H1 (cell line): ENCODE measurements around the gene HID1. TPM values are rescaled to one million over a fixed set of nuclear protein-coding genes. Genes with fewer than 3 reads are reported as not detected.
A peak's percentile ranks its signal among the peaks of the same experiment; 100 is the strongest.

ENCODE experiments used
- CTCF ChIA-PET: fragments of 300-600 bp; sonication (Branson Sonifier 250); formaldehyde crosslinking; loops from one replicate; lab custom pipeline; 2021; ENCODE audit not compliant: partially characterized antibody; lab: Charles Lee
- POLR2A ChIA-PET: fragments of 300-600 bp; sonication (Branson Sonifier 250); formaldehyde crosslinking; loops from one replicate; lab custom pipeline; 2021; ENCODE audit warnings: inconsistent platforms; ENCODE audit not compliant: partially characterized antibody; lab: Charles Lee
- DNase-seq, 2 experiments: peaks; one replicate each; pipeline versions ENCODE4 v3.0.0 to v3.0.0-alpha.2; 2010 to 2022; ENCODE audit warnings: low spot score in 2 of 2, low read depth in 1 of 2, mixed read lengths in 1 of 2
- FAIRE-seq: peaks from 2 replicates; lab custom pipeline; 2011; peaks lifted over from hg19 to GRCh38; lab: Jason Lieb, UNC
- H2AFZ ChIP-seq: 2 replicates; pipeline ENCODE4 v1.8.1; 2012; ENCODE audit warnings: low read length, inconsistent platforms
- H2AK5ac ChIP-seq: 2 replicates; pipeline ENCODE4 v1.6.1; 2013; ENCODE audit warnings: low read depth, low read length
- H2BK120ac ChIP-seq: replicated peaks from 2 replicates; pipeline ENCODE3; 2013; ENCODE audit warnings: low read depth, low read length, inconsistent platforms
- H2BK12ac ChIP-seq: 2 replicates; pipeline ENCODE4 v1.6.1; 2013; ENCODE audit warnings: low read depth, low read length
- H2BK15ac ChIP-seq: 2 replicates; pipeline ENCODE4 v1.6.1; 2013; ENCODE audit warnings: low read length
- H2BK20ac ChIP-seq: 2 replicates; pipeline ENCODE4 v1.6.1; 2013; ENCODE audit warnings: low read length
- H2BK5ac ChIP-seq: 2 replicates; pipeline ENCODE4 v1.6.1; 2013; ENCODE audit warnings: low read depth, low read length
- H3K14ac ChIP-seq: 2 replicates; pipeline ENCODE4 v1.6.1; 2013; ENCODE audit warnings: inconsistent platforms; ENCODE audit not compliant: insufficient read length
- H3K18ac ChIP-seq: 2 replicates; pipeline ENCODE4 v1.6.1; 2013; ENCODE audit warnings: low read length; ENCODE audit errors: extremely low read depth
- H3K23ac ChIP-seq: 2 replicates; pipeline ENCODE4 v1.6.1; 2013; ENCODE audit warnings: inconsistent platforms; ENCODE audit not compliant: insufficient read length
- H3K23me2 ChIP-seq: 2 replicates; pipeline ENCODE4 v1.6.1; 2013; ENCODE audit warnings: low read depth, low read length
- H3K27ac ChIP-seq: 2 replicates; pipeline ENCODE4 v1.6.1; 2011; ENCODE audit warnings: low read depth, low read length, inconsistent platforms
- H3K27me3 ChIP-seq, 4 experiments: replicated peaks in 1 of 4; 1 replicate in 1 of 4; 2 replicates in 3 of 4; pipeline versions ENCODE4 v1.6.1 to v1.8.1; 2011 to 2013; ENCODE audit warnings: low read length in 3 of 4, mild to moderate bottlenecking in 3 of 4, inconsistent platforms in 2 of 4, mixed read lengths in 2 of 4, moderate library complexity in 1 of 4; ENCODE audit not compliant: control insufficient read depth in 3 of 4, insufficient read depth in 3 of 4; ENCODE audit errors: extremely low read depth in 1 of 4
- H3K36me3 ChIP-seq, 4 experiments: 2 replicates each; pipeline versions ENCODE4 v1.6.1 to v1.8.1; 2011 to 2013; ENCODE audit warnings: mild to moderate bottlenecking in 4 of 4, low read length in 3 of 4, moderate library complexity in 2 of 4, control low read depth in 1 of 4, inconsistent platforms in 1 of 4; ENCODE audit not compliant: insufficient read depth in 4 of 4, control insufficient read depth in 2 of 4
- H3K4ac ChIP-seq: replicated peaks from 2 replicates; pipeline ENCODE3; 2013; ENCODE audit warnings: low read length, low read depth, mixed read lengths, inconsistent platforms; ENCODE audit not compliant: insufficient read length
- H3K4me1 ChIP-seq, 4 experiments: replicated peaks in 1 of 4; 1 replicate in 1 of 4; 2 replicates in 3 of 4; pipeline versions ENCODE4 v1.6.1 to v1.8.1; 2011 to 2013; ENCODE audit warnings: low read length in 3 of 4, inconsistent platforms in 2 of 4, mixed read lengths in 1 of 4; ENCODE audit not compliant: insufficient read depth in 4 of 4, control insufficient read depth in 3 of 4
- H3K4me2 ChIP-seq, 2 experiments: 2 replicates each; pipeline versions ENCODE4 v1.6.1 to v1.8.1; 2011 to 2013; ENCODE audit warnings: low read depth in 2 of 2, low read length in 2 of 2, control low read depth in 1 of 2, inconsistent platforms in 1 of 2, mild to moderate bottlenecking in 1 of 2; ENCODE audit not compliant: insufficient read depth in 1 of 2
- H3K4me3 ChIP-seq, 4 experiments: fragments of 200-600, 300-600 bp in 1 of 4; sonication (generic), shearing (Covaris generic), sonication (Bioruptor Twin) in 1 of 4; 2 replicates each; pipeline versions ENCODE4 v1.5.1 to v1.8.1; 2011 to 2016; ENCODE audit warnings: low read length in 4 of 4, low read depth in 3 of 4, control low read depth in 2 of 4, inconsistent platforms in 2 of 4, mild to moderate bottlenecking in 2 of 4, mixed read lengths in 1 of 4, moderate library complexity in 1 of 4; ENCODE audit not compliant: insufficient read depth in 2 of 4; ENCODE audit errors: extremely low read depth in 1 of 4
- H3K56ac ChIP-seq: replicated peaks from 2 replicates; pipeline ENCODE3; 2013; ENCODE audit warnings: low read depth, mild to moderate bottlenecking, mixed read lengths, low read length, inconsistent platforms; ENCODE audit not compliant: insufficient read length
- H3K79me1 ChIP-seq: 2 replicates; pipeline ENCODE4 v1.6.1; 2013; ENCODE audit warnings: low read depth, low read length, control low read depth
- H3K79me2 ChIP-seq, 2 experiments: 2 replicates each; pipeline versions ENCODE4 v1.6.1 to v1.8.1; 2012 to 2013; ENCODE audit warnings: low read length in 2 of 2, mild to moderate bottlenecking in 2 of 2, inconsistent platforms in 1 of 2; ENCODE audit not compliant: insufficient read depth in 2 of 2, control insufficient read depth in 1 of 2
- H3K9ac ChIP-seq, 4 experiments: replicated peaks in 1 of 4; 1 replicate in 1 of 4; 2 replicates in 3 of 4; pipeline versions ENCODE4 v1.6.1 to v1.8.1; 2011 to 2013; ENCODE audit warnings: low read depth in 3 of 4, low read length in 3 of 4, control low read depth in 2 of 4, mild to moderate bottlenecking in 2 of 4, moderate library complexity in 2 of 4, inconsistent platforms in 1 of 4; ENCODE audit errors: extremely low read depth in 1 of 4
- H3K9me3 ChIP-seq, 2 experiments: 2 replicates each; pipeline versions ENCODE4 v1.6.1 to v1.8.1; 2012 to 2013; ENCODE audit warnings: mild to moderate bottlenecking in 2 of 2, moderate library complexity in 2 of 2, control low read depth in 1 of 2, inconsistent platforms in 1 of 2, low read depth in 1 of 2, low read length in 1 of 2, mixed read lengths in 1 of 2; ENCODE audit not compliant: insufficient read depth in 2 of 2
- H4K20me1 ChIP-seq, 2 experiments: replicated peaks in 1 of 2; 2 replicates each; pipeline versions ENCODE3 to v1.8.1; 2011 to 2013; ENCODE audit warnings: inconsistent platforms in 2 of 2, low read length in 2 of 2, mild to moderate bottlenecking in 1 of 2; ENCODE audit not compliant: insufficient read depth in 2 of 2, control insufficient read depth in 1 of 2
- H4K5ac ChIP-seq: 2 replicates; pipeline ENCODE4 v1.6.1; 2013; ENCODE audit warnings: low read length, low read depth, mixed read lengths, inconsistent platforms; ENCODE audit not compliant: insufficient read length
- H4K8ac ChIP-seq: 2 replicates; pipeline ENCODE4 v1.8.0; 2013; ENCODE audit warnings: mild to moderate bottlenecking, moderate library complexity, low read length, inconsistent platforms; ENCODE audit not compliant: insufficient read depth; ENCODE audit errors: extremely low read depth
- H4K91ac ChIP-seq: replicated peaks from 2 replicates; pipeline ENCODE3; 2013; ENCODE audit warnings: low read length, mixed read lengths, inconsistent platforms; ENCODE audit not compliant: insufficient read length
- NANOG ChIP-seq: IDR thresholded peaks from 2 replicates; pipeline ENCODE4 v1.6.1; 2011; ENCODE audit warnings: low read length, low read depth, mild to moderate bottlenecking, inconsistent platforms; ENCODE audit not compliant: insufficient read depth, poor library complexity, severe bottlenecking
- WGBS, 2 experiments: shearing (Covaris generic) in 1 of 2; methylation state at CpG; one replicate each; pipeline versions ENCODE4 v1.1.6 to v1.1.7; 2013 to 2015; ENCODE audit warnings: low lambda C conversion rate in 2 of 2, mixed read lengths in 2 of 2, inconsistent platforms in 1 of 2, low coverage in 1 of 2, missing lambda C conversion rate in 1 of 2; ENCODE audit not compliant: insufficient replicate concordance in 2 of 2, insufficient coverage in 1 of 2, insufficient read length in 1 of 2; ENCODE audit errors: extremely low coverage in 1 of 2, missing lambda C conversion rate in 1 of 2; 5-methylcytosine and 5-hydroxymethylcytosine counted together
- polyA plus RNA-seq, 7 experiments: library from polyadenylated mRNA; depleted of rRNA in 3 of 7; stranded (reverse) in 5 of 7; unstranded in 2 of 7; fragments of >200 nt in 5 of 7; fragments of 200-250 nt in 2 of 7; gene quantifications; 1 replicate in 5 of 7; 2 replicates in 1 of 7; 4 replicates in 1 of 7; pipeline versions ENCODE4 v1.2.1 to v1.2.3, GENCODE V29; 2011 to 2013; ENCODE audit warnings: missing spikeins in 2 of 7, mixed read lengths in 2 of 7
- total RNA-seq: library from RNA; stranded (reverse); fragmentation: NEBNext Ultra II Directional; extraction: Animal tissue kit (Norgen Biotek cat#: 25700); gene quantifications from 2 replicates; pipeline ENCODE4 v1.2.1, GENCODE V29; 2021

Gene HID1
- total and polyA plus RNA-seq, 2 of the 8 experiments (the other 6 are each of a cell fraction or from before 2014, with no cell fraction given) = 15.1 to 25.9 TPM

DNA sequence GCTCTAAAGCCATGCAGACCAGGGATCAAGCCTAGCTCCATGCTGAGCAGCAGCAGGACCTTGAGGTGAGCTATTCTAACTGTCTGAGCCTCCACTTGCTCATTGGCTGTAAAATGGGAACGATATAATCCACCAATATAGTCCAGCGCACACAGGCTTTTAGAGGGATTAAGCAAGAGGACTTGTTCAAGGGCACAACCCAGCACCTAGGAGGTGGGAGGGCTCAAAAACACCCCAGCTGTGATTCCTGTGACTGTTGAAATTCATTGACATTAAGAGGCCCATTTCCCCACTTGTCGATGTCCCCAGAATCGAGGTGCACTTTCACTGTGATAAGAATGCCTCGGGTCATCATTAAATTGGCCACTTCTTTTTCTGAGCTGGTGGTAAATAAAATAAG, 53.7 kb downstream of the HID1 start:
- no peak overlapping the region for H2BK20ac ChIP-seq
- no peak overlapping the region for H2AK5ac ChIP-seq
- no peak overlapping the region for H3K4me3 ChIP-seq
- H2BK12ac ChIP-seq = peak overlapping the region; percentile 4; the same call in 1 of the 2 replicates
- no peaks in the 10 kb centered on the region; a peak in 1 of 8 replicates for H3K36me3 ChIP-seq
- H4K5ac ChIP-seq = no peak overlapping the region
- peaks cover 5% of the 10 kb centered on the region; the same call in 1 of the 2 replicates for H3K23me2 ChIP-seq
- TF ChIP-seq NANOG = no peak
- no peaks in the 10 kb centered on the region for H3K9me3 ChIP-seq
- H3K79me1 ChIP-seq = no peaks in the 10 kb centered on the region
- ChIA-PET POLR2A (interaction anchor here (0.8 kb wide), 1 partner anchor 142 kb away, joined by 3 read pairs; no protein-coding TSS in a partner anchor), CTCF (interaction anchor here (1.0 to 49.9 kb wide), 13 partner anchors 12 to 173 kb away, joined by 3 to 1072 read pairs (median 6); partner anchors contain the start of genes FADS6 and OTOP3)
- H2BK120ac ChIP-seq = no peak overlapping the region
- no peak overlapping the region for H3K4ac ChIP-seq
- DNase-seq (no peak), FAIRE-seq (no peak)
- 94% methylated on average over 5 of the region's 5 CpGs; no CpG with 5 or more reads in 1 of the 2 experiments for WGBS, 2 experiments
- H3K27me3 ChIP-seq = peaks cover 15 to 24% (median 17%) of the 10 kb centered on the region in 4 experiments
- no peak overlapping the region for H2AFZ ChIP-seq
- no peak overlapping the region for H3K4me2 ChIP-seq
- no peak overlapping the region for H2BK15ac ChIP-seq
- H3K56ac ChIP-seq = no peak overlapping the region
- no peak overlapping the region for H4K91ac ChIP-seq
- peaks cover 0 to 13% (median 10%) of the 10 kb centered on the region in 4 experiments; a peak in 6 of 7 replicates for H3K4me1 ChIP-seq
- no peak overlapping the region for H2BK5ac ChIP-seq
- no peak overlapping the region for H4K8ac ChIP-seq
- H3K9ac ChIP-seq = no peak overlapping the region
- H3K23ac ChIP-seq = no peak overlapping the region
- no peak overlapping the region for H3K14ac ChIP-seq
- H3K18ac ChIP-seq = no peak overlapping the region
- no peaks in the 10 kb centered on the region for H3K79me2 ChIP-seq
- H3K27ac ChIP-seq = no peak overlapping the region
- H4K20me1 ChIP-seq = peaks cover 0 to 4% of the 10 kb centered on the region in 2 experiments
